ENCODE data around the gene CLSTN2. TPM values are rescaled to one million over a fixed set of nuclear protein-coding genes. Genes with fewer than 3 reads are reported as not detected.

Gene CLSTN2
- total RNA-seq, 1 donor from 2014 or later = not detected

GRCh38 chr3:139994891-139995290, 59.9 kb downstream of the CLSTN2 start:
- intact Hi-C loops (cut with micrococcal nuclease) = no loop called here
- H3K4me3 Mint-ChIP-seq = no peak overlapping the region
- H3K9me3 Mint-ChIP-seq = no peaks in the 10 kb centered on the region
- H3K4me1 Mint-ChIP-seq = no peaks in the 10 kb centered on the region
- H3K27me3 Mint-ChIP-seq = no peaks in the 10 kb centered on the region
- H3K27ac Mint-ChIP-seq = no peak overlapping the region
- ChIA-PET POLR2A (no interaction called here), CTCF (no interaction called here)
- DNase-seq (no peak), ATAC-seq (ENCODE audit: low read depth) (no peak)
- no peaks in the 10 kb centered on the region for H3K36me3 Mint-ChIP-seq (ENCODE audit: low read depth)
- no peak for TF ChIP-seq CTCF (IDR thresholded peaks at IDR 0.05)

- Mint-ChIP-seq H3K4me3 (no peak overlapping the region), H3K4me1 (no peaks in the 10 kb centered on the region), H3K27ac (no peak overlapping the region), H3K27me3 (peaks cover 4% of the 10 kb centered on the region), H3K36me3 (ENCODE audit: low read depth) (no peaks in the 10 kb centered on the region), H3K9me3 (no peaks in the 10 kb centered on the region)
- ChIA-PET CTCF (no interaction called here), POLR2A (no interaction called here)
- DNase-seq = no peak
- no peak for TF ChIP-seq CTCF (IDR thresholded peaks at IDR 0.05)
- no peak for ATAC-seq (ENCODE audit: low read depth)
- intact Hi-C loops (cut with micrococcal nuclease) = no loop called here
Measured at GRCh38 chr3:140004271-140004670, 69.3 kb downstream of the CLSTN2 start.

- Mint-ChIP-seq H3K4me3 (no peak overlapping the region), H3K9me3 (no peaks in the 10 kb centered on the region), H3K27me3 (peaks cover 4% of the 10 kb centered on the region), H3K27ac (no peak overlapping the region), H3K4me1 (no peaks in the 10 kb centered on the region), H3K36me3 (ENCODE audit: low read depth) (no peaks in the 10 kb centered on the region)
- intact Hi-C loops (cut with micrococcal nuclease) = no loop called here
- no peak for ATAC-seq (ENCODE audit: low read depth)
- ChIA-PET CTCF (no interaction called here), POLR2A (no interaction called here)
- TF ChIP-seq CTCF (IDR thresholded peaks at IDR 0.05) = no peak
- no peak for DNase-seq
Measured at GRCh38 chr3:140006331-140006730, 71.3 kb downstream of the CLSTN2 start.

GRCh38 chr3:140007081-140007480, 72.1 kb downstream of the CLSTN2 start:
- CTCF ChIA-PET = no interaction called here
- ATAC-seq (ENCODE audit: low read depth) (no peak), DNase-seq (no peak)
- no peak for TF ChIP-seq CTCF (IDR thresholded peaks at IDR 0.05)
- Mint-ChIP-seq H3K9me3 (no peaks in the 10 kb centered on the region), H3K36me3 (ENCODE audit: low read depth) (no peaks in the 10 kb centered on the region), H3K4me1 (no peaks in the 10 kb centered on the region), H3K27ac (no peak overlapping the region), H3K27me3 (peaks cover 4% of the 10 kb centered on the region), H3K4me3 (no peak overlapping the region)
- intact Hi-C loops (cut with micrococcal nuclease) = no loop called here
- POLR2A ChIA-PET = no interaction called here

GRCh38 chr3:140007911-140008869, 73.2 kb downstream of the CLSTN2 start:
- no peak for DNase-seq
- no peaks in the 10 kb centered on the region for H3K36me3 Mint-ChIP-seq (ENCODE audit: low read depth)
- ChIA-PET POLR2A (no interaction called here), CTCF (no interaction called here)
- H3K27ac Mint-ChIP-seq = no peak overlapping the region
- no peaks in the 10 kb centered on the region for H3K4me1 Mint-ChIP-seq
- intact Hi-C loops (cut with micrococcal nuclease) = no loop called here
- no peak overlapping the region for H3K4me3 Mint-ChIP-seq
- ATAC-seq (ENCODE audit: low read depth) = no peak
- no peaks in the 10 kb centered on the region for H3K9me3 Mint-ChIP-seq
- H3K27me3 Mint-ChIP-seq = peaks cover 6% of the 10 kb centered on the region
- no peak for TF ChIP-seq CTCF (IDR thresholded peaks at IDR 0.05)

All from activated B cell treated with CpG ODN at 0.5 μM for 24 hours (primary cell).